Ovary (tissue), 3 donors: Measurements from ENCODE around the gene IFT81.

Source experiments
- EP300 ChIP-seq: sonication (generic); formaldehyde crosslinking; IDR thresholded peaks from one replicate; pipeline ENCODE4 v1.6.1; 2017; ENCODE audit warnings: antibody characterized with exemption
- POLR2A ChIP-seq: fragments of 450-650 bp; IDR thresholded peaks from one replicate; pipeline ENCODE4 v1.6.1; 2017; ENCODE audit warnings: antibody characterized with exemption, mild to moderate bottlenecking, moderate library complexity
- TF ChIP-seq, protein P1 (sequence below), 3 donors: fragments of 450-650 bp in 2 of 3; fragments of 200-600 bp in 1 of 3; IDR thresholded peaks; one replicate each; pipeline versions ENCODE4 v1.5.1 to v1.8.0; 2016 to 2022; ENCODE audit warnings: antibody characterized with exemption in 3 of 3, mild to moderate bottlenecking in 1 of 3
- donor health status: DM: no; HTN: no; CAD: no.

DNA sequence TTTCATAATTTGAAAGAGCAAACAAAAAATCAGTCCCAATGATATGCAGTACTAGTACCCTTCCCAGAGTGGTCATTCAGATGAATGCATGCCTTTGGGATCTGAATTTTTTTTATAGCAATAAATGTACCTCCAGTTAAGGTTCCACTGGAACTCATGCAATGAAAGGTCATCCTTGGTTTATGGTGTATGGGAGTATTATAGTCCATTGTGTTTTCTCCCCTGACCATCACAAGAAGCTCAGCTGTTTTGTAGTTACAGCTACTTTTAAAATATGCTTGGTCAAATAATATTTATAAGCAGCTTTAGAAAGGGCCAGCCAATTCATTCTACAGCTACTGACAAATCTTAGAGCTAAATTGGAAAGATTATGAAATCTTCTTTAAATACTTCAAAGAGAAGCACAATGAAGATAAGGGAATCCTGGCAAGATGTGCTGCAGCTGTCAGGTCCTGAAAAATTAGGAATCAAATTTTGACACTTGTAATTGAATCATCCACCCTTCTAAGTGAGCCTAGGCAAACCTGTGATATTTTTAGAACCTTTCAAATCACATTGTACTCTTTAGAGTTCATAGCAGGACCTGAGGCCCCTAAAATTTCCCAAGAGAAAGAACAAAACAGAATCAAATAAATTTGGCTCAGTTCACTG, 46.5 kb downstream of the IFT81 start:
- TF ChIP-seq POLR2A: no peak
- no peak for TF ChIP-seq EP300
- TF ChIP-seq, protein P1, sequence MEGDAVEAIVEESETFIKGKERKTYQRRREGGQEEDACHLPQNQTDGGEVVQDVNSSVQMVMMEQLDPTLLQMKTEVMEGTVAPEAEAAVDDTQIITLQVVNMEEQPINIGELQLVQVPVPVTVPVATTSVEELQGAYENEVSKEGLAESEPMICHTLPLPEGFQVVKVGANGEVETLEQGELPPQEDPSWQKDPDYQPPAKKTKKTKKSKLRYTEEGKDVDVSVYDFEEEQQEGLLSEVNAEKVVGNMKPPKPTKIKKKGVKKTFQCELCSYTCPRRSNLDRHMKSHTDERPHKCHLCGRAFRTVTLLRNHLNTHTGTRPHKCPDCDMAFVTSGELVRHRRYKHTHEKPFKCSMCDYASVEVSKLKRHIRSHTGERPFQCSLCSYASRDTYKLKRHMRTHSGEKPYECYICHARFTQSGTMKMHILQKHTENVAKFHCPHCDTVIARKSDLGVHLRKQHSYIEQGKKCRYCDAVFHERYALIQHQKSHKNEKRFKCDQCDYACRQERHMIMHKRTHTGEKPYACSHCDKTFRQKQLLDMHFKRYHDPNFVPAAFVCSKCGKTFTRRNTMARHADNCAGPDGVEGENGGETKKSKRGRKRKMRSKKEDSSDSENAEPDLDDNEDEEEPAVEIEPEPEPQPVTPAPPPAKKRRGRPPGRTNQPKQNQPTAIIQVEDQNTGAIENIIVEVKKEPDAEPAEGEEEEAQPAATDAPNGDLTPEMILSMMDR (IDR thresholded peaks at IDR 0.05): no peak
